GM23338 (cell line): ENCODE data around the gene CNNM1. TPM values are rescaled to one million over a fixed set of nuclear protein-coding genes. Genes with fewer than 3 reads are reported as not detected.

Experiments
- ATAC-seq: fragments of 200-7000 bp; cut with Tn5 transposase; 3 replicates; pipeline ENCODE4 v1.9.1; 2020
- DNase-seq: peaks from one replicate; pipeline ENCODE4 v3.0.0-alpha.2; 2015; ENCODE audit warnings: low spot score
- H2AFZ ChIP-seq: fragments of 200-600 bp; sonication (generic); 2 replicates; pipeline ENCODE4 v1.8.0; 2016; ENCODE audit warnings: antibody characterized with exemption, mild to moderate bottlenecking, moderate library complexity
- H3F3A ChIP-seq: fragments of 200-600 bp; sonication (generic); replicated peaks from 2 replicates; pipeline ENCODE4 v1.8.0; 2017; ENCODE audit warnings: antibody characterized with exemption, mixed run types, low read depth
- H3K27ac ChIP-seq: fragments of 200-600 bp; sonication (generic); 2 replicates; pipeline ENCODE4 v1.6.1; 2016; ENCODE audit warnings: low read depth
- H3K27me3 ChIP-seq: fragments of 200-600 bp; sonication (generic); 2 replicates; pipeline ENCODE4 v1.8.0; 2016; ENCODE audit warnings: mild to moderate bottlenecking, mixed run types, moderate library complexity; ENCODE audit not compliant: insufficient read depth
- H3K36me3 ChIP-seq: fragments of 200-600 bp; sonication (generic); 2 replicates; pipeline ENCODE4 v1.8.0; 2016; ENCODE audit warnings: mild to moderate bottlenecking; ENCODE audit not compliant: insufficient read depth
- H3K4me1 ChIP-seq: fragments of 200-600 bp; sonication (generic); 2 replicates; pipeline ENCODE4 v1.8.0; 2016; ENCODE audit warnings: mild to moderate bottlenecking, moderate library complexity; ENCODE audit not compliant: insufficient read depth
- H3K4me2 ChIP-seq: fragments of 200-600 bp; sonication (generic); 2 replicates; pipeline ENCODE4 v1.7.1; 2017; ENCODE audit warnings: mixed run types
- H3K4me3 ChIP-seq: fragments of 200-600 bp; sonication (generic); 2 replicates; pipeline ENCODE4 v1.6.1; 2016; ENCODE audit warnings: mixed run types
- H3K79me2 ChIP-seq: fragments of 200-600 bp; sonication (generic); replicated peaks from 2 replicates; pipeline ENCODE4 v1.8.0; 2017; ENCODE audit warnings: mild to moderate bottlenecking; ENCODE audit not compliant: insufficient read depth
- H3K9me2 ChIP-seq: fragments of 200-600 bp; sonication (generic); 2 replicates; pipeline ENCODE4 v1.8.0; 2017; ENCODE audit not compliant: insufficient read depth
- H4K20me1 ChIP-seq: fragments of 200-600 bp; sonication (generic); replicated peaks from 2 replicates; pipeline ENCODE4 v1.8.0; 2017; ENCODE audit warnings: mild to moderate bottlenecking; ENCODE audit not compliant: insufficient read depth
- H3K27ac Mint-ChIP-seq: 2 replicates; pipeline ENCODE4 v1.8.0; 2020; ENCODE audit warnings: inconsistent platforms, mild to moderate bottlenecking, moderate library complexity, mixed read lengths
- H3K27me3 Mint-ChIP-seq: 3 replicates; pipeline ENCODE4 v1.8.0; 2022; ENCODE audit warnings: low read depth, mild to moderate bottlenecking, moderate library complexity, mixed read lengths, inconsistent platforms; ENCODE audit not compliant: insufficient read depth, poor library complexity
- H3K36me3 Mint-ChIP-seq: 3 replicates; pipeline ENCODE4 v1.8.0; 2021; ENCODE audit warnings: low read depth, mild to moderate bottlenecking, inconsistent platforms, moderate library complexity, mixed read lengths
- H3K4me1 Mint-ChIP-seq: 3 replicates; pipeline ENCODE4 v1.8.0; 2020; ENCODE audit warnings: mild to moderate bottlenecking, inconsistent platforms, mixed read lengths
- H3K4me3 Mint-ChIP-seq: 3 replicates; pipeline ENCODE4 v1.8.0; 2021; ENCODE audit warnings: moderate library complexity, mild to moderate bottlenecking, inconsistent platforms, mixed read lengths
- H3K9me3 Mint-ChIP-seq: 3 replicates; pipeline ENCODE4 v1.8.0; 2020; ENCODE audit warnings: moderate library complexity, mild to moderate bottlenecking, inconsistent platforms, mixed read lengths
- CREB1 ChIP-seq: fragments of 250-450 bp; sonication (Bioruptor Pico); IDR thresholded peaks from 2 replicates; pipeline ENCODE4 v1.5.0; 2020; ENCODE audit warnings: low read depth, mild to moderate bottlenecking, moderate library complexity
- EZH2 ChIP-seq: fragments of 200-600 bp; sonication (generic); IDR thresholded peaks from one replicate; pipeline ENCODE4 v1.8.0; 2017; ENCODE audit warnings: antibody characterized with exemption, mild to moderate bottlenecking, low read depth; ENCODE audit not compliant: unreplicated experiment
- EZH2phosphoT487 ChIP-seq: fragments of 200-600 bp; sonication (generic); IDR thresholded peaks from one replicate; pipeline ENCODE4 v1.8.1; 2018; ENCODE audit warnings: antibody characterized with exemption; ENCODE audit not compliant: unreplicated experiment
- NANOG ChIP-seq: IDR thresholded peaks from 2 replicates; pipeline ENCODE4 v1.6.1; 2016; ENCODE audit warnings: antibody characterized with exemption, borderline replicate concordance
- POLR2AphosphoS5 ChIP-seq: IDR thresholded peaks from 2 replicates; pipeline ENCODE4 v1.6.1; 2016; ENCODE audit warnings: antibody characterized with exemption, low read depth
- STAT1 ChIP-seq: IDR thresholded peaks from one replicate; pipeline ENCODE4 v1.6.1; 2016; ENCODE audit warnings: antibody characterized with exemption; ENCODE audit not compliant: unreplicated experiment
- ZNF114 ChIP-seq: fragments of 250-450 bp; sonication (Bioruptor Pico); IDR thresholded peaks from 2 replicates; pipeline ENCODE4 v1.5.0; 2020; ENCODE audit warnings: mild to moderate bottlenecking, moderate library complexity
- ZNF331 ChIP-seq: fragments of 250-450 bp; sonication (Bioruptor Pico); IDR thresholded peaks from 2 replicates; pipeline ENCODE4 v1.5.0; 2020; ENCODE audit warnings: low read depth, mild to moderate bottlenecking, moderate library complexity
- polyA plus RNA-seq: library from polyadenylated mRNA; unstranded; fragments of >200 nt; fragmentation: Nextera tagmentation; extraction: Ambion mirVana; gene quantifications from 2 replicates; pipeline ENCODE4 v1.2.1, GENCODE V29; 2016
- total RNA-seq: library from RNA; depleted of rRNA; stranded (reverse); fragments of >200 nt; shearing (Covaris generic); gene quantifications from 2 replicates; pipeline ENCODE4 v1.2.3, GENCODE V29; 2014
- TF ChIP-seq, protein P1 (sequence below): IDR thresholded peaks from 2 replicates; pipeline ENCODE4 v1.6.1; 2016; ENCODE audit warnings: antibody characterized with exemption
- TF ChIP-seq, protein P2 (sequence below): IDR thresholded peaks from one replicate; pipeline ENCODE4 v1.6.1; 2018; ENCODE audit warnings: antibody characterized with exemption; ENCODE audit not compliant: unreplicated experiment
- TF ChIP-seq, protein P3 (sequence below): fragments of 250-450 bp; sonication (Bioruptor Pico); IDR thresholded peaks from 2 replicates; pipeline ENCODE4 v1.5.0; 2020; ENCODE audit warnings: mild to moderate bottlenecking, moderate library complexity
- TF ChIP-seq, protein P4 (sequence below), 2 experiments: fragments of 200-600 bp in 1 of 2; sonication (generic) in 1 of 2; conservative IDR thresholded peaks; 2 replicates each; pipeline versions ENCODE4 v1.5.1 to v1.6.1; 2016 to 2017; ENCODE audit warnings: antibody characterized with exemption in 2 of 2, low read depth in 2 of 2, mild to moderate bottlenecking in 2 of 2, moderate library complexity in 1 of 2

The CNNM1 gene
- total and polyA plus RNA-seq, 2 experiments from 2014 or later = 0.52 to 0.90 TPM

DNA sequence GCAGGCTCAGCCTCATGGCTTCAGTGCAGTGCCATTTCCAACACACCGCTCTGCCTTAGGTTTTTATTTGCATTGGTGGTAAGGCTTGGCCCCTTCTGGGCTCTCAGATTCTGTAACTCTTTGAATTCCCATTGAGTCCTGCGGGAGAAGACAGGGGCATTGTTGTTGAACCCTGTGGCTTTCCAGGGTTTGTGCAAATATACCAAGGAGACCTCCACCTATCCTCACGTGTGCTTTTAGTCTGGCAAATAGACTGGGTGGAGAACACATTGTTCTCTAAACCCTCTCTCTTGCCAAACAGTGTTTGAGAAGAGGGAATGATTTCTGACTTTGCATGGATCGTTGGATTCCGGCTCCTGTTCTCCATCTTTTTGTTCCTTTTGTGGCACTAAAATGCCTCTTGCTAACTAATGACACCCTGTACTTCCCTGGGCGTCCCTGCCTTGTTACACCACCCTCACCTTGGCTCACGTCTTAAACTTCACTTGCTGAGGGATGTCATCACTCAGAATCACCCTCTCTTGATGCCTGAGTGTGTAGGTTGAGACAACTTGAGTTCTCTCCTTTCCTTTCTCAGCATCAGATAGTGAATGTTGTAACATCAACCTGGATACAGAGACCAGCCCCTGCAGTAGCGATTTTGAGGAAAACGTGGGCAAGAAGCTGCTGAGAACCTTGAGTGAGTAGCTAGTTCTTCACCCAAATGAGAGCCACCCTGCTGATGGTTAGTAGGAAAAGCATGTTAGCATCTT is 60.7 kb downstream of the CNNM1 start:
- ATAC-seq (no peak), DNase-seq (no peak)
- Histone ChIP-seq H3K27me3 (no peaks in the 10 kb centered on the region), H3K9me2 (no peaks in the 10 kb centered on the region), H3F3A (no peaks in the 10 kb centered on the region), H3K36me3 (no peaks in the 10 kb centered on the region), H3K4me2 (no peak overlapping the region), H2AFZ (no peak overlapping the region), H3K27ac (no peak overlapping the region), H4K20me1 (no peaks in the 10 kb centered on the region), H3K4me3 (no peak overlapping the region), H3K79me2 (no peaks in the 10 kb centered on the region), H3K4me1 (peaks cover 17% of the 10 kb centered on the region)
- peaks cover 46% of the 10 kb centered on the region for H3K4me1 Mint-ChIP-seq
- H3K36me3 Mint-ChIP-seq = no peaks in the 10 kb centered on the region
- peaks cover 4% of the 10 kb centered on the region for H3K27me3 Mint-ChIP-seq
- TF ChIP-seq, protein P1, sequence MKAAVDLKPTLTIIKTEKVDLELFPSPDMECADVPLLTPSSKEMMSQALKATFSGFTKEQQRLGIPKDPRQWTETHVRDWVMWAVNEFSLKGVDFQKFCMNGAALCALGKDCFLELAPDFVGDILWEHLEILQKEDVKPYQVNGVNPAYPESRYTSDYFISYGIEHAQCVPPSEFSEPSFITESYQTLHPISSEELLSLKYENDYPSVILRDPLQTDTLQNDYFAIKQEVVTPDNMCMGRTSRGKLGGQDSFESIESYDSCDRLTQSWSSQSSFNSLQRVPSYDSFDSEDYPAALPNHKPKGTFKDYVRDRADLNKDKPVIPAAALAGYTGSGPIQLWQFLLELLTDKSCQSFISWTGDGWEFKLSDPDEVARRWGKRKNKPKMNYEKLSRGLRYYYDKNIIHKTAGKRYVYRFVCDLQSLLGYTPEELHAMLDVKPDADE = no peak
- TF ChIP-seq, protein P2, sequence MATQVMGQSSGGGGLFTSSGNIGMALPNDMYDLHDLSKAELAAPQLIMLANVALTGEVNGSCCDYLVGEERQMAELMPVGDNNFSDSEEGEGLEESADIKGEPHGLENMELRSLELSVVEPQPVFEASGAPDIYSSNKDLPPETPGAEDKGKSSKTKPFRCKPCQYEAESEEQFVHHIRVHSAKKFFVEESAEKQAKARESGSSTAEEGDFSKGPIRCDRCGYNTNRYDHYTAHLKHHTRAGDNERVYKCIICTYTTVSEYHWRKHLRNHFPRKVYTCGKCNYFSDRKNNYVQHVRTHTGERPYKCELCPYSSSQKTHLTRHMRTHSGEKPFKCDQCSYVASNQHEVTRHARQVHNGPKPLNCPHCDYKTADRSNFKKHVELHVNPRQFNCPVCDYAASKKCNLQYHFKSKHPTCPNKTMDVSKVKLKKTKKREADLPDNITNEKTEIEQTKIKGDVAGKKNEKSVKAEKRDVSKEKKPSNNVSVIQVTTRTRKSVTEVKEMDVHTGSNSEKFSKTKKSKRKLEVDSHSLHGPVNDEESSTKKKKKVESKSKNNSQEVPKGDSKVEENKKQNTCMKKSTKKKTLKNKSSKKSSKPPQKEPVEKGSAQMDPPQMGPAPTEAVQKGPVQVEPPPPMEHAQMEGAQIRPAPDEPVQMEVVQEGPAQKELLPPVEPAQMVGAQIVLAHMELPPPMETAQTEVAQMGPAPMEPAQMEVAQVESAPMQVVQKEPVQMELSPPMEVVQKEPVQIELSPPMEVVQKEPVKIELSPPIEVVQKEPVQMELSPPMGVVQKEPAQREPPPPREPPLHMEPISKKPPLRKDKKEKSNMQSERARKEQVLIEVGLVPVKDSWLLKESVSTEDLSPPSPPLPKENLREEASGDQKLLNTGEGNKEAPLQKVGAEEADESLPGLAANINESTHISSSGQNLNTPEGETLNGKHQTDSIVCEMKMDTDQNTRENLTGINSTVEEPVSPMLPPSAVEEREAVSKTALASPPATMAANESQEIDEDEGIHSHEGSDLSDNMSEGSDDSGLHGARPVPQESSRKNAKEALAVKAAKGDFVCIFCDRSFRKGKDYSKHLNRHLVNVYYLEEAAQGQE = no peak
- TF ChIP-seq POLR2AphosphoS5 = no peak
- TF ChIP-seq, protein P3, sequence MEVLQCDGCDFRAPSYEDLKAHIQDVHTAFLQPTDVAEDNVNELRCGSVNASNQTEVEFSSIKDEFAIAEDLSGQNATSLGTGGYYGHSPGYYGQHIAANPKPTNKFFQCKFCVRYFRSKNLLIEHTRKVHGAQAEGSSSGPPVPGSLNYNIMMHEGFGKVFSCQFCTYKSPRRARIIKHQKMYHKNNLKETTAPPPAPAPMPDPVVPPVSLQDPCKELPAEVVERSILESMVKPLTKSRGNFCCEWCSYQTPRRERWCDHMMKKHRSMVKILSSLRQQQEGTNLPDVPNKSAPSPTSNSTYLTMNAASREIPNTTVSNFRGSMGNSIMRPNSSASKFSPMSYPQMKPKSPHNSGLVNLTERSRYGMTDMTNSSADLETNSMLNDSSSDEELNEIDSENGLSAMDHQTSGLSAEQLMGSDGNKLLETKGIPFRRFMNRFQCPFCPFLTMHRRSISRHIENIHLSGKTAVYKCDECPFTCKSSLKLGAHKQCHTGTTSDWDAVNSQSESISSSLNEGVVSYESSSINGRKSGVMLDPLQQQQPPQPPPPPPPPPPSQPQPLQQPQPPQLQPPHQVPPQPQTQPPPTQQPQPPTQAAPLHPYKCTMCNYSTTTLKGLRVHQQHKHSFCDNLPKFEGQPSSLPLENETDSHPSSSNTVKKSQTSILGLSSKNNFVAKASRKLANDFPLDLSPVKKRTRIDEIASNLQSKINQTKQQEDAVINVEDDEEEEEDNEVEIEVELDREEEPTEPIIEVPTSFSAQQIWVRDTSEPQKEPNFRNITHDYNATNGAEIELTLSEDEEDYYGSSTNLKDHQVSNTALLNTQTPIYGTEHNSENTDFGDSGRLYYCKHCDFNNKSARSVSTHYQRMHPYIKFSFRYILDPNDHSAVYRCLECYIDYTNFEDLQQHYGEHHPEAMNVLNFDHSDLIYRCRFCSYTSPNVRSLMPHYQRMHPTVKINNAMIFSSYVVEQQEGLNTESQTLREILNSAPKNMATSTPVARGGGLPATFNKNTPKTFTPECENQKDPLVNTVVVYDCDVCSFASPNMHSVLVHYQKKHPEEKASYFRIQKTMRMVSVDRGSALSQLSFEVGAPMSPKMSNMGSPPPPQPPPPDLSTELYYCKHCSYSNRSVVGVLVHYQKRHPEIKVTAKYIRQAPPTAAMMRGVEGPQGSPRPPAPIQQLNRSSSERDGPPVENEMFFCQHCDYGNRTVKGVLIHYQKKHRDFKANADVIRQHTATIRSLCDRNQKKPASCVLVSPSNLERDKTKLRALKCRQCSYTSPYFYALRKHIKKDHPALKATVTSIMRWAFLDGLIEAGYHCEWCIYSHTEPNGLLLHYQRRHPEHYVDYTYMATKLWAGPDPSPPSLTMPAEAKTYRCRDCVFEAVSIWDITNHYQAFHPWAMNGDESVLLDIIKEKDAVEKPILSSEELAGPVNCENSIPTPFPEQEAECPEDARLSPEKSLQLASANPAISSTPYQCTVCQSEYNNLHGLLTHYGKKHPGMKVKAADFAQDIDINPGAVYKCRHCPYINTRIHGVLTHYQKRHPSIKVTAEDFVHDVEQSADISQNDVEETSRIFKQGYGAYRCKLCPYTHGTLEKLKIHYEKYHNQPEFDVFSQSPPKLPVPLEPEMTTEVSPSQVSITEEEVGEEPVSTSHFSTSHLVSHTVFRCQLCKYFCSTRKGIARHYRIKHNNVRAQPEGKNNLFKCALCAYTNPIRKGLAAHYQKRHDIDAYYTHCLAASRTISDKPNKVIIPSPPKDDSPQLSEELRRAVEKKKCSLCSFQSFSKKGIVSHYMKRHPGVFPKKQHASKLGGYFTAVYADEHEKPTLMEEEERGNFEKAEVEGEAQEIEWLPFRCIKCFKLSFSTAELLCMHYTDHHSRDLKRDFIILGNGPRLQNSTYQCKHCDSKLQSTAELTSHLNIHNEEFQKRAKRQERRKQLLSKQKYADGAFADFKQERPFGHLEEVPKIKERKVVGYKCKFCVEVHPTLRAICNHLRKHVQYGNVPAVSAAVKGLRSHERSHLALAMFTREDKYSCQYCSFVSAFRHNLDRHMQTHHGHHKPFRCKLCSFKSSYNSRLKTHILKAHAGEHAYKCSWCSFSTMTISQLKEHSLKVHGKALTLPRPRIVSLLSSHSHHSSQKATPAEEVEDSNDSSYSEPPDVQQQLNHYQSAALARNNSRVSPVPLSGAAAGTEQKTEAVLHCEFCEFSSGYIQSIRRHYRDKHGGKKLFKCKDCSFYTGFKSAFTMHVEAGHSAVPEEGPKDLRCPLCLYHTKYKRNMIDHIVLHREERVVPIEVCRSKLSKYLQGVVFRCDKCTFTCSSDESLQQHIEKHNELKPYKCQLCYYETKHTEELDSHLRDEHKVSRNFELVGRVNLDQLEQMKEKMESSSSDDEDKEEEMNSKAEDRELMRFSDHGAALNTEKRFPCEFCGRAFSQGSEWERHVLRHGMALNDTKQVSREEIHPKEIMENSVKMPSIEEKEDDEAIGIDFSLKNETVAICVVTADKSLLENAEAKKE (CRISPR knock-in tag) = no peak
- TF ChIP-seq ZNF331 = no peak
- TF ChIP-seq NANOG = no peak
- no peak for TF ChIP-seq CREB1 (CRISPR knock-in tag)
- no peak for TF ChIP-seq EZH2
- TF ChIP-seq ZNF114 (CRISPR knock-in tag) = no peak
- no peak for TF ChIP-seq EZH2phosphoT487
- TF ChIP-seq, protein P4, sequence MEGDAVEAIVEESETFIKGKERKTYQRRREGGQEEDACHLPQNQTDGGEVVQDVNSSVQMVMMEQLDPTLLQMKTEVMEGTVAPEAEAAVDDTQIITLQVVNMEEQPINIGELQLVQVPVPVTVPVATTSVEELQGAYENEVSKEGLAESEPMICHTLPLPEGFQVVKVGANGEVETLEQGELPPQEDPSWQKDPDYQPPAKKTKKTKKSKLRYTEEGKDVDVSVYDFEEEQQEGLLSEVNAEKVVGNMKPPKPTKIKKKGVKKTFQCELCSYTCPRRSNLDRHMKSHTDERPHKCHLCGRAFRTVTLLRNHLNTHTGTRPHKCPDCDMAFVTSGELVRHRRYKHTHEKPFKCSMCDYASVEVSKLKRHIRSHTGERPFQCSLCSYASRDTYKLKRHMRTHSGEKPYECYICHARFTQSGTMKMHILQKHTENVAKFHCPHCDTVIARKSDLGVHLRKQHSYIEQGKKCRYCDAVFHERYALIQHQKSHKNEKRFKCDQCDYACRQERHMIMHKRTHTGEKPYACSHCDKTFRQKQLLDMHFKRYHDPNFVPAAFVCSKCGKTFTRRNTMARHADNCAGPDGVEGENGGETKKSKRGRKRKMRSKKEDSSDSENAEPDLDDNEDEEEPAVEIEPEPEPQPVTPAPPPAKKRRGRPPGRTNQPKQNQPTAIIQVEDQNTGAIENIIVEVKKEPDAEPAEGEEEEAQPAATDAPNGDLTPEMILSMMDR (conservative IDR thresholded peaks at IDR 0.05; ENCODE audit: low read depth in 2 of 2) = no peak
- no peak for TF ChIP-seq STAT1
- H3K4me3 Mint-ChIP-seq = no peak overlapping the region
- no peak overlapping the region for H3K27ac Mint-ChIP-seq
- no peaks in the 10 kb centered on the region for H3K9me3 Mint-ChIP-seq
